ENCODE data around the gene MSMB. TPM values are rescaled to one million over a fixed set of nuclear protein-coding genes. Genes with fewer than 3 reads are reported as not detected.

Gene MSMB
- total RNA-seq, 1 experiment from 2014 or later, result 2.4 TPM

DNA sequence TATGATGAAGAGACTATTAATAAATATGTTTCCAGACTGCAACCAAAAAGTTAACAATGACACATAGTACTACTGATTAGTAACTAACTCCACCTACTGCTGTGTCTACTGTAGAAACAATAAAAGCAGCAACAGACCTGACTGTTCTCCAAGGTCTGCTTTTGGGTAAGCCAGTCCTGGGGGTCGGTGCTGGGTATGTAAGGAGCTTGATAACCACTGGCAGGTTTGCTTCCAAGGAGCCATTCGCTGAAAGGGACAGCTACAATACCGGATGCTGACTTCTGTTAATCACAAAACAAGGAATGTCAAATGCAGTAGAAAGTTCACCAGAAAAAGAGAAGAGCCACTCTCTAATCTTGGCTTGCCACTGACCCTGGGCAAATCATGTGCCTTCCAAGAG is 33.3 kb downstream of the MSMB start:
- intact Hi-C loops (cut with micrococcal nuclease; ENCODE audit: unreplicated experiment), result no loop called here
- H3K27me3 Mint-ChIP-seq (ENCODE audit: unreplicated experiment), result no peaks in the 10 kb centered on the region
- H3K9me3 Mint-ChIP-seq (ENCODE audit: low read depth, unreplicated experiment), result no peaks in the 10 kb centered on the region
- H3K27ac Mint-ChIP-seq (ENCODE audit: unreplicated experiment), result no peak overlapping the region
- H3K4me3 Mint-ChIP-seq (ENCODE audit: low read depth, unreplicated experiment), result no peak overlapping the region
- no TSS peak for BruUV-seq (replicated peaks)
- no peak for DNase-seq
- TF ChIP-seq, protein P1, sequence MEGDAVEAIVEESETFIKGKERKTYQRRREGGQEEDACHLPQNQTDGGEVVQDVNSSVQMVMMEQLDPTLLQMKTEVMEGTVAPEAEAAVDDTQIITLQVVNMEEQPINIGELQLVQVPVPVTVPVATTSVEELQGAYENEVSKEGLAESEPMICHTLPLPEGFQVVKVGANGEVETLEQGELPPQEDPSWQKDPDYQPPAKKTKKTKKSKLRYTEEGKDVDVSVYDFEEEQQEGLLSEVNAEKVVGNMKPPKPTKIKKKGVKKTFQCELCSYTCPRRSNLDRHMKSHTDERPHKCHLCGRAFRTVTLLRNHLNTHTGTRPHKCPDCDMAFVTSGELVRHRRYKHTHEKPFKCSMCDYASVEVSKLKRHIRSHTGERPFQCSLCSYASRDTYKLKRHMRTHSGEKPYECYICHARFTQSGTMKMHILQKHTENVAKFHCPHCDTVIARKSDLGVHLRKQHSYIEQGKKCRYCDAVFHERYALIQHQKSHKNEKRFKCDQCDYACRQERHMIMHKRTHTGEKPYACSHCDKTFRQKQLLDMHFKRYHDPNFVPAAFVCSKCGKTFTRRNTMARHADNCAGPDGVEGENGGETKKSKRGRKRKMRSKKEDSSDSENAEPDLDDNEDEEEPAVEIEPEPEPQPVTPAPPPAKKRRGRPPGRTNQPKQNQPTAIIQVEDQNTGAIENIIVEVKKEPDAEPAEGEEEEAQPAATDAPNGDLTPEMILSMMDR (IDR thresholded peaks at IDR 0.05; ENCODE audit: unreplicated experiment), result no peak
- CTCF ChIA-PET, result no interaction called here
- H3K36me3 Mint-ChIP-seq (ENCODE audit: insufficient read depth, unreplicated experiment), result peaks cover 54% of the 10 kb centered on the region
- H3K4me1 Mint-ChIP-seq (ENCODE audit: low read depth, unreplicated experiment), result peaks cover 8% of the 10 kb centered on the region

GRCh38 chr10:46006219-46006618 is 39.9 kb downstream of the MSMB start:
- peak overlapping the region; percentile 61 for H3K27ac Mint-ChIP-seq (ENCODE audit: unreplicated experiment)
- no peak overlapping the region for H3K4me3 Mint-ChIP-seq (ENCODE audit: low read depth, unreplicated experiment)
- intact Hi-C loops (cut with micrococcal nuclease; ENCODE audit: unreplicated experiment), result no loop called here
- no peaks in the 10 kb centered on the region for H3K27me3 Mint-ChIP-seq (ENCODE audit: unreplicated experiment)
- no peaks in the 10 kb centered on the region for H3K9me3 Mint-ChIP-seq (ENCODE audit: low read depth, unreplicated experiment)
- H3K36me3 Mint-ChIP-seq (ENCODE audit: insufficient read depth, unreplicated experiment), result peaks cover 74% of the 10 kb centered on the region
- TF ChIP-seq, protein P1 (IDR thresholded peaks at IDR 0.05; ENCODE audit: unreplicated experiment), result no peak
- CTCF ChIA-PET, result no interaction called here
- H3K4me1 Mint-ChIP-seq (ENCODE audit: low read depth, unreplicated experiment), result peaks cover 20% of the 10 kb centered on the region
- no TSS peak for BruUV-seq (replicated peaks)
- DNase-seq, result no peak

GRCh38 chr10:46005383-46005782 is 40.7 kb downstream of the MSMB start:
- no peaks in the 10 kb centered on the region for H3K9me3 Mint-ChIP-seq (ENCODE audit: low read depth, unreplicated experiment)
- peaks cover 65% of the 10 kb centered on the region for H3K36me3 Mint-ChIP-seq (ENCODE audit: insufficient read depth, unreplicated experiment)
- no peak overlapping the region for H3K4me3 Mint-ChIP-seq (ENCODE audit: low read depth, unreplicated experiment)
- TF ChIP-seq, protein P1 (IDR thresholded peaks at IDR 0.05; ENCODE audit: unreplicated experiment), result no peak
- no peak overlapping the region for H3K27ac Mint-ChIP-seq (ENCODE audit: unreplicated experiment)
- BruUV-seq (replicated peaks), result TSS peak; percentile 36
- CTCF ChIA-PET, result no interaction called here
- intact Hi-C loops (cut with micrococcal nuclease; ENCODE audit: unreplicated experiment), result no loop called here
- no peaks in the 10 kb centered on the region for H3K27me3 Mint-ChIP-seq (ENCODE audit: unreplicated experiment)
- no peak for DNase-seq
- H3K4me1 Mint-ChIP-seq (ENCODE audit: low read depth, unreplicated experiment), result peaks cover 20% of the 10 kb centered on the region

DNA sequence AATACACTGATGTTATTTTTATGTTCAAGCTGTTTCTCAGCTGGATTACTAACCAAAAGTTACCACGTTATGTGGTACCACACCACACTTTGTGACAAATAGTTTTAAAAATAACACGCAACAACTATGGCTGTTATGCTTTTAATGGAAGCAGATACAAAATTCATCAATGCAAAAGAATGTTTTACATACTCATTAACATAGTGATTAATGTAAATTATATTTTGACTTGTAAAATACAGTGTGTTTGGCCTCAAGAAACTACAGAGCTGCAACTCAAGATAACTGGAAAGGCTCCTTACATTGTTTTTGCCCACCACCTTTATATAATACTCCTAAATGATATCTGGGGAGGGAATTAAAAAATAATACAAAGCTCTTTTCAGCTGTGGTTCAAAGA is 41.1 kb downstream of the MSMB start:
- no peaks in the 10 kb centered on the region for H3K27me3 Mint-ChIP-seq (ENCODE audit: unreplicated experiment)
- intact Hi-C loops (cut with micrococcal nuclease; ENCODE audit: unreplicated experiment), result no loop called here
- H3K4me3 Mint-ChIP-seq (ENCODE audit: low read depth, unreplicated experiment), result no peak overlapping the region
- no peak overlapping the region for H3K27ac Mint-ChIP-seq (ENCODE audit: unreplicated experiment)
- CTCF ChIA-PET, result interaction anchor here (0.6 kb wide), 1 partner anchor 24 kb away, joined by 4 read pairs; no protein-coding TSS in a partner anchor
- no peaks in the 10 kb centered on the region for H3K9me3 Mint-ChIP-seq (ENCODE audit: low read depth, unreplicated experiment)
- H3K4me1 Mint-ChIP-seq (ENCODE audit: low read depth, unreplicated experiment), result peaks cover 20% of the 10 kb centered on the region
- no TSS peak for BruUV-seq (replicated peaks)
- DNase-seq, result no peak
- TF ChIP-seq, protein P1 (IDR thresholded peaks at IDR 0.05; ENCODE audit: unreplicated experiment), result no peak
- peaks cover 65% of the 10 kb centered on the region for H3K36me3 Mint-ChIP-seq (ENCODE audit: insufficient read depth, unreplicated experiment)

All from Calu3 (cell line).